Nephron (organoid): ENCODE results near the gene U2AF2.
A peak's percentile ranks its signal among the peaks of the same experiment; 100 is the strongest.

Experiments used
- H3K27ac Mint-ChIP-seq, 3 experiments: 2 replicates each; pipeline ENCODE4 v1.8.0; 2020; ENCODE audit warnings: mixed read lengths in 3 of 3, mild to moderate bottlenecking in 2 of 3, moderate library complexity in 1 of 3
- H3K27me3 Mint-ChIP-seq: 2 replicates; pipeline ENCODE4 v1.8.0; 2021; ENCODE audit warnings: low read depth, mild to moderate bottlenecking, moderate library complexity, mixed read lengths
- H3K36me3 Mint-ChIP-seq: 2 replicates; pipeline ENCODE4 v1.8.0; 2020; ENCODE audit warnings: low read depth, mixed read lengths
- H3K4me1 Mint-ChIP-seq: 2 replicates; pipeline ENCODE4 v1.8.0; 2020; ENCODE audit warnings: mixed read lengths
- H3K4me3 Mint-ChIP-seq, 3 experiments: 2 replicates each; pipeline ENCODE4 v1.8.0; 2020; ENCODE audit warnings: mild to moderate bottlenecking in 3 of 3, mixed read lengths in 3 of 3, moderate library complexity in 2 of 3
- H3K9me3 Mint-ChIP-seq: 2 replicates; pipeline ENCODE4 v1.8.0; 2020; ENCODE audit warnings: mixed read lengths
- TF ChIP-seq, protein P1 (sequence below), 3 experiments: fragments of 200-600 bp; sonication (generic); IDR thresholded peaks; one replicate each; pipeline ENCODE4 v1.5.0; 2021; ENCODE audit warnings: antibody characterized with exemption in 3 of 3; ENCODE audit not compliant: unreplicated experiment in 3 of 3

U2AF2 gene

DNA sequence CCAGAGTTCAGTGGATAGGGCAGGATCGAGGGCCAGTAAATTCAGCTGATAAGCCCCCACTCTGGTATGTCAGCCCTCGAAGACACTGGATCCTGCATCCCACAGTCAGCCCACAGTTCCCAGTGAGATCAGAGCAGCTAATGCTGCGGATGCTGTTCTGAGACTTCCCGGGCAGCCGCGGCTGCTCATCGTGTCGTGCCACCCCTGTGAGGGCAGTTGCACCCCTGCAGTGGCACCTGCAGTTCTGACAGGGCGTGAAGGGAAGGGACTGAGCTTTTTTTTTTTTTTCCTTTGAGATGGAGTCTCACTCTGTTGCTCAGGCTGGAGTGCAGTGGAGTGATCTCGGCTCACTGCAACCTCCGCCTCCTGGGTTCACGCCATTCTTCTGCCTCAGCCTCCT, 12.7 kb downstream of the U2AF2 start:
- H3K27ac Mint-ChIP-seq, result no peak overlapping the region
- TF ChIP-seq, protein P1, sequence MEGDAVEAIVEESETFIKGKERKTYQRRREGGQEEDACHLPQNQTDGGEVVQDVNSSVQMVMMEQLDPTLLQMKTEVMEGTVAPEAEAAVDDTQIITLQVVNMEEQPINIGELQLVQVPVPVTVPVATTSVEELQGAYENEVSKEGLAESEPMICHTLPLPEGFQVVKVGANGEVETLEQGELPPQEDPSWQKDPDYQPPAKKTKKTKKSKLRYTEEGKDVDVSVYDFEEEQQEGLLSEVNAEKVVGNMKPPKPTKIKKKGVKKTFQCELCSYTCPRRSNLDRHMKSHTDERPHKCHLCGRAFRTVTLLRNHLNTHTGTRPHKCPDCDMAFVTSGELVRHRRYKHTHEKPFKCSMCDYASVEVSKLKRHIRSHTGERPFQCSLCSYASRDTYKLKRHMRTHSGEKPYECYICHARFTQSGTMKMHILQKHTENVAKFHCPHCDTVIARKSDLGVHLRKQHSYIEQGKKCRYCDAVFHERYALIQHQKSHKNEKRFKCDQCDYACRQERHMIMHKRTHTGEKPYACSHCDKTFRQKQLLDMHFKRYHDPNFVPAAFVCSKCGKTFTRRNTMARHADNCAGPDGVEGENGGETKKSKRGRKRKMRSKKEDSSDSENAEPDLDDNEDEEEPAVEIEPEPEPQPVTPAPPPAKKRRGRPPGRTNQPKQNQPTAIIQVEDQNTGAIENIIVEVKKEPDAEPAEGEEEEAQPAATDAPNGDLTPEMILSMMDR (IDR thresholded peaks at IDR 0.05; ENCODE audit: unreplicated experiment in 3 of 3), result no peak

DNA sequence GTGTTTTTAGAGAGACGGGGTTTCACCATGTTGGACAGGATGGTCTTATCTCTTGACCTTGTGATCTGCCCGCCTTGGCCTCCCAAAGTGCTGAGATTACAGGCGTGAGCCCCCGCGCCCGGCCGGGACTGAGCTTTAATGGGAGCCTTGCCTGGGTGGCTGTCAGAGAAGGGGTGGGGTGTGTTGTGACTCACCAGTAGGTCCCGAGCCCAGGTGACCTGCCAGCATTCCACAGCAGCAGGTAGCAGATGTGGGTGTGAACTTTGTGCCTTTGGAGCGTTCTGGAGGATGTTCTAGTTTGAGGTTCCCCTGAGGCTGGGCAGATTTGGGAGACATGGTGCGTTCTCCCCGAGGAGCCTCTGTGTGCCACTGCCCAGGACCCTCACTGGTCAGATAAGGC, 13.1 kb downstream of the U2AF2 start:
- H3K4me3 Mint-ChIP-seq, result no peak overlapping the region
- peaks cover 4% of the 10 kb centered on the region for H3K4me1 Mint-ChIP-seq
- H3K9me3 Mint-ChIP-seq, result no peaks in the 10 kb centered on the region
- no peak overlapping the region for H3K27ac Mint-ChIP-seq
- TF ChIP-seq, protein P1 (IDR thresholded peaks at IDR 0.05; ENCODE audit: unreplicated experiment in 3 of 3), result no peak
- H3K36me3 Mint-ChIP-seq, result peaks cover 69% of the 10 kb centered on the region
- H3K27me3 Mint-ChIP-seq, result no peaks in the 10 kb centered on the region

More for the DNA sequence above, 12.7 kb downstream of the U2AF2 start:
- Mint-ChIP-seq H3K36me3 (peaks cover 74% of the 10 kb centered on the region), H3K9me3 (no peaks in the 10 kb centered on the region), H3K27me3 (no peaks in the 10 kb centered on the region), H3K4me3 (no peak overlapping the region), H3K4me1 (peaks cover 4% of the 10 kb centered on the region)

DNA sequence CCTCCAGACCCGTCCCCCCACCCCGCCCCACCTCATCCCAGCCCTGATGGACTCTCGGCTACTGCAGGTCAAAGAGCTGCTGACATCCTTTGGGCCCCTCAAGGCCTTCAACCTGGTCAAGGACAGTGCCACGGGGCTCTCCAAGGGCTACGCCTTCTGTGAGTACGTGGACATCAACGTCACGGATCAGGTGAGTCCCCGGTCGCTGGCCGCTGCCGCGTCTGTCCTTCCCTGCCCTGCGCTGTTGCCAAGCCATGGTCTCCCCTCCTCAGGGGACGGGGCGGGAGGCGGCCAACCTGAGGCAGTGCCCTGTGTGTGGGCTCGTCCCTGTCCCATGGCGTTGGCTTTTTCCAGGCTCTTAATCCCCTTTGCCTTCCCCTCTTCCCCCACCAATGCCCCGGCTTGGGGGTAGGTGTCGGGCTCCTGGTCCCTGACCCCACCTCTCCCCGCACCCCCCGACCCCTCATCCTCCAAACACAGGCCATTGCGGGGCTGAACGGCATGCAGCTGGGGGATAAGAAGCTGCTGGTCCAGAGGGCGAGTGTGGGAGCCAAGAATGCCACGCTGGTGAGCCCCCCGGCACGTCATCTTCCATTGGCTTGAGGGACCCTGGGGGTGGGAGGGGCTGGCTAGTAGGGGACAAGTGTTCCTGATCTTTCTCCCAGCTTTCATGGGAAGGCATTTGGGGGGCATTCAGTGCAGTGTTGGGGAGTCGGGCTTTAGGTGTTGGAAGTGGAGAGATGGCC, 13.9 kb downstream of the U2AF2 start:
- Mint-ChIP-seq H3K36me3 (peaks cover 68% of the 10 kb centered on the region), H3K4me3 (no peak overlapping the region), H3K9me3 (no peaks in the 10 kb centered on the region), H3K4me1 (peaks cover 10% of the 10 kb centered on the region), H3K27me3 (no peaks in the 10 kb centered on the region), H3K27ac (no peak overlapping the region)
- TF ChIP-seq, protein P1 (IDR thresholded peaks at IDR 0.05; ENCODE audit: unreplicated experiment in 3 of 3), result no peak

DNA sequence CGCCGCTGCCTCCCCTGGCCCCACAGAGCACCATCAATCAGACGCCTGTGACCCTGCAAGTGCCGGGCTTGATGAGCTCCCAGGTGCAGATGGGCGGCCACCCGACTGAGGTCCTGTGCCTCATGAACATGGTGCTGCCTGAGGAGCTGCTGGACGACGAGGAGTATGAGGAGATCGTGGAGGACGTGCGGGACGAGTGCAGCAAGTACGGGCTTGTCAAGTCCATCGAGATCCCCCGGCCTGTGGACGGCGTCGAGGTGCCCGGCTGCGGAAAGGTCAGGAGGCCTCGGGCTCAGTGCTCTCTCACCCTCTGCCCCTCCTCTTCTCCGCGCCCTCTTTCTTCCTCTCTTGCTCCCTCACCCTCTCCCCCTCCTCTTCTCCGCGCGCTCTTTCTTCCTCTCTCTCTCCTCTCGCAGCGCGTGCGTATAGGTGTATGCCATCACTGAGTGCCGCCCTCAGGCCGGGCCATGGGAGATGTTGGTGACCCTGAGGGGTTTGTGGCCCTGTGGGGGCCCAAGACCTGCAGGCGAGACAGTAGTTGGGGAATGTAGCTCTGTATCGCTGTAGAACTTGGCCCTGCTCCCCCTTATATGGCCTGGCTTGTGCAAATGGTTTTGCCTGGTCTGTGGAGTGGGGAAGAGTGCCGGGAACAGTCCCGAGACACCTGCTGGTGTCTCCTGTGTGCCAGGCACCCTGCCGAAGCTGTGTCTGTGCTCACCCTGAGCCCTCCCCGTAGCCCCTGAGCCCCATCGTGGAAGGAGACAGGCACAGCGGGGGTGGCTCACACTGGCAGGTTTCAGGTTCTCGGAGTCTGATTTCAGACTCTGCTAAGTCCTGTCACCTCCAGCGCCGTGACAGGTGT, 14.8 kb downstream of the U2AF2 start:
- no peak overlapping the region for H3K27ac Mint-ChIP-seq
- H3K4me3 Mint-ChIP-seq, result no peak overlapping the region
- H3K4me1 Mint-ChIP-seq, result peaks cover 15% of the 10 kb centered on the region
- peaks cover 63% of the 10 kb centered on the region for H3K36me3 Mint-ChIP-seq
- no peaks in the 10 kb centered on the region for H3K27me3 Mint-ChIP-seq
- TF ChIP-seq, protein P1 (IDR thresholded peaks at IDR 0.05; ENCODE audit: unreplicated experiment in 3 of 3), result no peak
- H3K9me3 Mint-ChIP-seq, result no peaks in the 10 kb centered on the region

DNA sequence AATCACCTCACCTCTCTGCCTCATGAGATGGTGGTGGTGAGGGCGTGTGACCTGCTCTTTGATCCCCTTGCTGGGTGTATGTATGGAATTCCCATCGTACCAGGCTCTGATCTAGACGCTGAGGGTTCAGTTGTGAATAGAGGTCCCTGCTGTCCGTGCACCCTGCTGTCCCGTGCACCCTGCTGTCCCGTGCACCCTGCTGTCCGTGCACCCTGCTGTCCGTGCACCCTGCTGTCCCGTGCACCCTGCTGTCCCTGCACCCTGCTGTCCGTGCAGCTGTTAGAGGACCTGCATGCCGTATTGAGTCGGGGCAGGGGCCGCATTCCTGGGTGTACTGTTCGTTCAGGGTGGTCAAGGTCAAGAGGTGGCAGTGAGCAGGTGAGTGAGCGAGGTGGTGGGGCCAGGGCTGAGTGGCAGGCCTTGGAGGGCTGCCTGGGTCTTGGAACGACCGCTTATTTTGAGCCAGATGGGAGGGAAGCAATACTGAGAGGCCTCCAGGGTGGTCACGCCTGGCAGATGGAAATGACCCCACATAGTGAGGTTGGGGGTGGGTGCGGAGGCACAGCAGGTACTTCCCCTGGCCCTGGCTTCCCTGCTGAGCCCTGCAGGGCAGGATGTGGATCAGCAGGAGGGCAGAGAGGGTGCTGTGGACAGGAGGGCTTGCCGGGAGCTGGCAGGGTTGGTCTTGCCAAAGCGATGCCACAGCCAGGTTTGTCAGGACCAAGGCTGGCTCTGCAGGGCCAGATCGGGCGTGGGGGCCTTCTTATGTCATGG, 15.6 kb downstream of the U2AF2 start:
- Mint-ChIP-seq H3K4me1 (peaks cover 18% of the 10 kb centered on the region), H3K27ac (no peak overlapping the region), H3K9me3 (no peaks in the 10 kb centered on the region), H3K36me3 (peaks cover 59% of the 10 kb centered on the region), H3K27me3 (no peaks in the 10 kb centered on the region), H3K4me3 (peak overlapping the region in 1 of 3 experiments; percentile 27)
- TF ChIP-seq, protein P1 (IDR thresholded peaks at IDR 0.05; ENCODE audit: unreplicated experiment in 3 of 3), result no peak
